A673 (cell line): ENCODE measurements around the gene THAP4. TPM values are rescaled to one million over a fixed set of nuclear protein-coding genes. Genes with fewer than 3 reads are reported as not detected.
"Not testable (repeated sequence)": the region's sequence is repeated elsewhere in the genome, so short reads cannot be mapped to it uniquely, and the experiment has no call there.

Experiments
- BruUV-seq: library from RNA; stranded (reverse); fragments of 400-500 nt; replicated peaks from 2 replicates; lab custom pipeline; 2021; lab: Mats Ljungman, UMichigan
- CTCF ChIA-PET: fragments of 300-600 bp; sonication (Branson Sonifier 250); formaldehyde crosslinking; loops from one replicate; lab custom pipeline; 2022; ENCODE audit warnings: antibody characterized with exemption; lab: Charles Lee
- POLR2A ChIA-PET: fragments of 300-600 bp; sonication (Branson Sonifier 250); formaldehyde crosslinking; loops from one replicate; lab custom pipeline; 2022; ENCODE audit warnings: antibody characterized with exemption; ENCODE audit not compliant: low non-redundant PET; lab: Charles Lee
- DNase-seq: peaks from one replicate; pipeline ENCODE4 v3.0.0-alpha.2; 2015; ENCODE audit warnings: low spot score
- H3K27ac ChIP-seq: fragments of 200-600 bp; sonication (generic); 2 replicates; pipeline ENCODE4 v1.5.1; 2016; ENCODE audit warnings: mixed run types, low read depth, mild to moderate bottlenecking, mixed read lengths, antibody characterized with exemption, low read length; ENCODE audit not compliant: poor library complexity, severe bottlenecking
- H3K27me3 ChIP-seq: fragments of 200-600 bp; sonication (generic); replicated peaks from 2 replicates; pipeline ENCODE4 v1.6.1; 2017; ENCODE audit warnings: mixed run types, low read depth, mild to moderate bottlenecking, mixed read lengths, antibody characterized with exemption, low read length; ENCODE audit not compliant: insufficient read depth, poor library complexity
- H3K36me3 ChIP-seq: fragments of 200-600 bp; sonication (generic); 2 replicates; pipeline ENCODE4 v1.6.1; 2016; ENCODE audit warnings: mixed run types, mild to moderate bottlenecking, mixed read lengths, antibody characterized with exemption, low read length; ENCODE audit not compliant: insufficient read depth, poor library complexity, severe bottlenecking
- H3K4me1 ChIP-seq: fragments of 200-600 bp; sonication (generic); 2 replicates; pipeline ENCODE4 v1.6.1; 2017; ENCODE audit warnings: mixed run types, mild to moderate bottlenecking, mixed read lengths, antibody characterized with exemption, low read length; ENCODE audit not compliant: insufficient read depth, poor library complexity, severe bottlenecking
- H3K4me3 ChIP-seq: fragments of 200-600 bp; sonication (generic); 2 replicates; pipeline ENCODE4 v1.5.1; 2016; ENCODE audit warnings: low read depth, mixed run types, mild to moderate bottlenecking, mixed read lengths, low read length; ENCODE audit not compliant: poor library complexity, severe bottlenecking
- H3K9me3 ChIP-seq: fragments of 200-600 bp; sonication (generic); 2 replicates; pipeline ENCODE4 v1.6.1; 2016; ENCODE audit warnings: mixed run types, low read depth, mild to moderate bottlenecking, mixed read lengths, antibody characterized with exemption, low read length; ENCODE audit not compliant: poor library complexity, severe bottlenecking
- EZH2 ChIP-seq: fragments of 200-600 bp; sonication (generic); IDR thresholded peaks from 2 replicates; pipeline ENCODE4 v1.6.1; 2017; ENCODE audit warnings: borderline replicate concordance, low read depth, mild to moderate bottlenecking, mixed read lengths, antibody characterized with exemption, low read length; ENCODE audit not compliant: poor library complexity, severe bottlenecking
- intact Hi-C: fragments of 100-400 bp; cut with micrococcal nuclease; formaldehyde crosslinking; loops from one replicate; pipeline ENCODE4 v1.10.0; 2022; ENCODE audit not compliant: unreplicated experiment
- total RNA-seq: library from RNA; stranded (reverse); gene quantifications from 2 replicates; pipeline ENCODE4 v1.2.3, GENCODE V29; 2021
- TF ChIP-seq, protein P1 (sequence below): fragments of 300-800, 200-600 bp; sonication (generic); conservative IDR thresholded peaks from 2 replicates; pipeline ENCODE4 v1.5.1; 2017; ENCODE audit warnings: low read depth, mild to moderate bottlenecking, antibody characterized with exemption, low read length, moderate library complexity, mixed read lengths

The THAP4 gene
- total RNA-seq, 1 experiment from 2014 or later, result 82.0 TPM

DNA sequence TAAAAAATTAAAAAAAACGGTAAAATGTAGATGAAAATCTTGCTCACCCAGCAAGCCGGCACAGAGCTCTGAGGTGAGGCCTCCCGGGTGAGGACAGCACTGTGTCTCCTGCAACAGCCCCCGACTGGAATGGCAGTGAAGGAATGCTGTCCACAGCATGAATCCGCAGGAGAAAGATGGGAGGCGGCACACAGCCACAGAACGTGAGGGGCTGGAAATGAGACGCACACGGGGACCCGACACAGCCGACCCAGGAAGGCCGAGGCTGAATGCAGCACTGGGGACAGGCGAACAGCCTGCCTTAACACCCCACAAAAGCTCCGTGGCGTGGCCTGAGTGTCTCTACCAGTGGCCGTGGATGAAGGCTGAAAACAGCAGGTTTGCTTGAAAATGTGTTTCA lies 43.7 kb downstream of the THAP4 start:
- POLR2A ChIA-PET, result no interaction called here
- Histone ChIP-seq H3K36me3 (peaks cover 20% of the 10 kb centered on the region), H3K4me3 (no peak overlapping the region), H3K4me1 (no peaks in the 10 kb centered on the region), H3K27me3 (no peaks in the 10 kb centered on the region), H3K9me3 (peaks cover 2% of the 10 kb centered on the region), H3K27ac (no peak overlapping the region)
- intact Hi-C loops, result no loop called here
- DNase-seq, result no peak
- CTCF ChIA-PET, result no interaction called here
- TF ChIP-seq EZH2, result no peak
- TF ChIP-seq, protein P1, sequence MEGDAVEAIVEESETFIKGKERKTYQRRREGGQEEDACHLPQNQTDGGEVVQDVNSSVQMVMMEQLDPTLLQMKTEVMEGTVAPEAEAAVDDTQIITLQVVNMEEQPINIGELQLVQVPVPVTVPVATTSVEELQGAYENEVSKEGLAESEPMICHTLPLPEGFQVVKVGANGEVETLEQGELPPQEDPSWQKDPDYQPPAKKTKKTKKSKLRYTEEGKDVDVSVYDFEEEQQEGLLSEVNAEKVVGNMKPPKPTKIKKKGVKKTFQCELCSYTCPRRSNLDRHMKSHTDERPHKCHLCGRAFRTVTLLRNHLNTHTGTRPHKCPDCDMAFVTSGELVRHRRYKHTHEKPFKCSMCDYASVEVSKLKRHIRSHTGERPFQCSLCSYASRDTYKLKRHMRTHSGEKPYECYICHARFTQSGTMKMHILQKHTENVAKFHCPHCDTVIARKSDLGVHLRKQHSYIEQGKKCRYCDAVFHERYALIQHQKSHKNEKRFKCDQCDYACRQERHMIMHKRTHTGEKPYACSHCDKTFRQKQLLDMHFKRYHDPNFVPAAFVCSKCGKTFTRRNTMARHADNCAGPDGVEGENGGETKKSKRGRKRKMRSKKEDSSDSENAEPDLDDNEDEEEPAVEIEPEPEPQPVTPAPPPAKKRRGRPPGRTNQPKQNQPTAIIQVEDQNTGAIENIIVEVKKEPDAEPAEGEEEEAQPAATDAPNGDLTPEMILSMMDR, result no peak
- BruUV-seq, result no TSS peak

DNA sequence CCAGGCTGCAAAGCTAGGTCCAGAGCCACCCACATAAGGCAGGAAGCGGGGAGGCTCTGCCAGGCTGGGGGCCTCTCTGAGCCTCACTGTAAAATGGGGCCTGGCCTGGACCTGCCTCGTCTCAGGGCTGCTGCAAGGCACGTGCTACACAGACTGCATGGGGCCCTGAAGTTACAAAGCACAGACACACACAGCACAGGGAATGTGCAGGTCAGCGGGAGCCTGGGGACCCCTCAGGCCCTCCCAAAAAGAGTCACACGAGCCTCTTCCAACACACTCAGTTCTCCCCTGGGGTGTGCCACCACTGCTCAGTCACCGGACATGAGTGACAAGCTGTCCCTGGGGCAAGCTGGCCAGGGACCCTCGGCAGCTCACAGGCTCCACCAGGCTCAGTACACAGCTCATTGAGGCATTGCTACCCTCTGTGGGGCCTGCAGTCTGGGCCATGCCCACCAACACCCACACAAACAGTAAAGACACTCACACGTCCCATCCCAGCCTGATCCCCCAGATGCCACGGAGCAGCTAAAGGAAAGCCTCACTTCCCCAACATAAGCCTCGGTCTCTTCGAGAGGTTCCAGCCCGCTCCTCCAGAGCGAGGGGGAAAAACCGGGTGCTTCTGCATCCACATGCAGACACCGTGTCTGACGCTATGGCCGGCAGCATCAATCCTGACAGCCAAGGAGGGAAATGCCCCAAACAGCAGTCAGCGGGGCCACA lies 44.7 kb downstream of the THAP4 start:
- Histone ChIP-seq H3K9me3 (peaks cover 12% of the 10 kb centered on the region), H3K36me3 (peaks cover 17% of the 10 kb centered on the region), H3K4me1 (no peaks in the 10 kb centered on the region), H3K27me3 (no peaks in the 10 kb centered on the region), H3K4me3 (no peak overlapping the region), H3K27ac (no peak overlapping the region)
- CTCF ChIA-PET, result no interaction called here
- no TSS peak for BruUV-seq
- no peak for TF ChIP-seq EZH2
- TF ChIP-seq, protein P1, result no peak
- intact Hi-C loops, result no loop called here
- DNase-seq, result no peak
- POLR2A ChIA-PET, result no interaction called here

DNA sequence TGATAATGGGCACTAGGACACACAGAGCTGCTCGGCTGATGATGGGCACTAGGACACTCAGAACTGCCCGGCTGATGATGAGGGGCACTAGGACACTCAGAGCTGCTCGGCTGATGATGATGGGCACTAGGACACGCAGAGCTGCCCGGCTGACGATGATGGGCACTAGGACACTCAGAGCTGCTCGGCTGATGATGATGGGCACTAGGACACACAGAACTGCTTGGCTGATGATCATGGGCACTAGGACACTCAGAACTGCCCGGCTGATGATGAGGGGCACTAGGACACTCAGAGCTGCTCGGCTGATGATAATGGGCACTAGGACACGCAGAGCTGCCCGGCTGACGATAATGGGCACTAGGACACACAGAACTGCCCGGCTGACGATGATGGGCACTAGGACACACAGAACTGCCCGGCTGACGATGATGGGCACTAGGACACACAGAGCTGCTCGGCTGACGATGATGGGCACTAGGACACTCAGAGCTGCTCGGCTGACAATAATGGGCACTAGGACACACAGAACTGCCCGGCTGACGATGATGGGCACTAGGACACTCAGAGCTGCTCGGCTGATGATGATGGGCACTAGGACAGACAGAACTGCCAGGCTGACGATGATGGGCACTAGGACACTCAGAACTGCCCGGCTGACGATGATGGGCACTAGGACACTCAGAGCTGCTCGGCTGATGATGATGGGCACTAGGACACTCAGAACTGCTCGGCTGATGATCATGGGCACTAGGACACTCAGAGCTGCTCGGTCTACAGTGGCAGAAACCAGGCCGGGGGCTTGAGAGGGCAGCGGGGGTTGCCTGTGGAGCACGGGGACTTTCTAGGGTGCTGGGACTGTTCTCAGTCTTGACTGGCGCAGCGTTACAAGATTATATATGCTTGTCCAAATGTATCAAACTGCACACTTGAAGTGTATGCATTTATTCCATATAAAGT lies 46.2 kb downstream of the THAP4 start:
- H3K4me3 ChIP-seq, H3K4me1 ChIP-seq, H3K27me3 ChIP-seq, H3K27ac ChIP-seq, DNase-seq, POLR2A ChIA-PET, intact Hi-C loops, BruUV-seq, CTCF ChIA-PET: not testable (repeated sequence)
- peaks cover 25% of the 10 kb centered on the region for H3K9me3 ChIP-seq
- H3K36me3 ChIP-seq, result peaks cover 28% of the 10 kb centered on the region

DNA sequence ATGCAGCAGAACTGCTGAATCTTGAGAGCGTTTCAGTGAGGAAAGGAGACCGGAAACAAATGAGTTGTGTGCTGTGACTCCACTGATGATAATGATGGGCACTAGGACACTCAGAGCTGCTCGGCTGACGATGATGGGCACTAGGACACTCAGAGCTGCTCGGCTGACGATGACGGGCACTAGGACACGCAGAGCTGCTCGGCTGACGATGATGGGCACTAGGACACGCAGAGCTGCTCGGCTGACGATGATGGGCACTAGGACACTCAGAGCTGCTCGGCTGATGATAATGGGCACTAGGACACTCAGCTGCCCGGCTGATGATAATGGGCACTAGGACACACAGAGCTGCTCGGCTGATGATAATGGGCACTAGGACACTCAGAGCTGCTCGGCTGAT lies 47.1 kb downstream of the THAP4 start:
- H3K4me3 ChIP-seq, intact Hi-C loops, BruUV-seq, H3K27ac ChIP-seq, CTCF ChIA-PET, POLR2A ChIA-PET, DNase-seq, H3K4me1 ChIP-seq, H3K27me3 ChIP-seq: not testable (repeated sequence)
- H3K36me3 ChIP-seq, result peaks cover 33% of the 10 kb centered on the region
- H3K9me3 ChIP-seq, result peaks cover 25% of the 10 kb centered on the region
